RCC 7860 (cell line): ENCODE data around the gene TRIM8.
"Not testable (repeated sequence)": the region's sequence is repeated elsewhere in the genome, so short reads cannot be mapped to it uniquely, and the experiment has no call there.

Source experiments
- DNase-seq: peaks from one replicate; pipeline ENCODE4 v3.0.0-alpha.2; 2015; ENCODE audit warnings: low spot score
- FAIRE-seq: peaks from 2 replicates; lab custom pipeline; 2012; peaks lifted over from hg19 to GRCh38; lab: Jason Lieb, UNC

Gene TRIM8

GRCh38 chr10:102682981-102683380 lies 38.7 kb downstream of the TRIM8 start:
- no peak for DNase-seq
- no peak for FAIRE-seq

GRCh38 chr10:102683736-102684135 lies 39.5 kb downstream of the TRIM8 start:
- no peak for DNase-seq
- FAIRE-seq, result no peak

GRCh38 chr10:102691285-102692066 lies 47.2 kb downstream of the TRIM8 start:
- no peak for FAIRE-seq
- no peak for DNase-seq

- DNase-seq, FAIRE-seq: not testable (repeated sequence)
Measured at GRCh38 chr10:102695401-102695800, 51.1 kb downstream of the TRIM8 start.

- no peak for FAIRE-seq
Measured at GRCh38 chr10:102696736-102697135, 52.5 kb downstream of the TRIM8 start.

GRCh38 chr10:102698894-102699293 lies 54.6 kb downstream of the TRIM8 start:
- FAIRE-seq (no peak), DNase-seq (no peak)

More at GRCh38 chr10:102696736-102697135, 52.5 kb downstream of the TRIM8 start:
- DNase-seq, result no peak

GRCh38 chr10:102701272-102701671 lies 57.0 kb downstream of the TRIM8 start:
- no peak for DNase-seq
- no peak for FAIRE-seq

- DNase-seq (no peak), FAIRE-seq (no peak)
Measured at GRCh38 chr10:102701796-102702195, 57.5 kb downstream of the TRIM8 start.

- DNase-seq (peak; percentile 55), FAIRE-seq (peak; percentile 86)
Measured at GRCh38 chr10:102702742-102703141, 58.5 kb downstream of the TRIM8 start.

- peak; percentile 96 for FAIRE-seq
- peak; percentile 85 for DNase-seq
Measured at GRCh38 chr10:102704915-102705314, 60.6 kb downstream of the TRIM8 start.

GRCh38 chr10:102705531-102705930 lies 61.3 kb downstream of the TRIM8 start:
- FAIRE-seq (no peak), DNase-seq (no peak)
